GM12878 (cell line): Measurements from ENCODE around the gene CALR. TPM values are rescaled to one million over a fixed set of nuclear protein-coding genes. Genes with fewer than 3 reads are reported as not detected.

ENCODE experiments used
- BRCA1 ChIP-seq: IDR thresholded peaks from 2 replicates; pipeline ENCODE4 v1.6.1; 2011; ENCODE audit warnings: low read depth, low read length, improper control_type of control experiment
- CHD2 ChIP-seq: IDR thresholded peaks from 2 replicates; pipeline ENCODE4 v1.6.1; 2011; ENCODE audit warnings: low read depth, low read length, improper control_type of control experiment, borderline replicate concordance
- CREB1 ChIP-seq: IDR thresholded peaks from 2 replicates; pipeline ENCODE4 v1.6.1; 2012; ENCODE audit warnings: low read depth, mild to moderate bottlenecking, inconsistent platforms
- EED ChIP-seq: sonication (generic); IDR thresholded peaks from 2 replicates; pipeline ENCODE4 v1.6.1; 2016; ENCODE audit warnings: antibody characterized with exemption, low read depth
- HDAC6 ChIP-seq: fragments of 200-600 bp; sonication (generic); IDR thresholded peaks from one replicate; pipeline ENCODE4 v1.8.0; 2017; ENCODE audit warnings: antibody characterized with exemption; ENCODE audit not compliant: unreplicated experiment
- IKZF1 ChIP-seq: fragments of 450-650 bp; conservative IDR thresholded peaks from 2 replicates; pipeline ENCODE4 v1.6.1; 2017; ENCODE audit warnings: antibody characterized with exemption, mild to moderate bottlenecking
- IKZF2 ChIP-seq, 2 experiments: fragments of 450-650 bp; IDR thresholded peaks; 2 replicates each; pipeline ENCODE4 v1.6.1; 2017; ENCODE audit warnings: mild to moderate bottlenecking in 2 of 2, moderate library complexity in 2 of 2
- KAT2A ChIP-seq: conservative IDR thresholded peaks from 2 replicates; pipeline ENCODE4 v1.6.1; 2011; ENCODE audit warnings: low read depth, low read length; ENCODE audit not compliant: control insufficient read depth
- KDM1A ChIP-seq: fragments of 200-600 bp; sonication (generic); IDR thresholded peaks from 2 replicates; pipeline ENCODE4 v1.6.1; 2016; ENCODE audit warnings: borderline replicate concordance
- LARP7 ChIP-seq: fragments of 450-650 bp; IDR thresholded peaks from 2 replicates; pipeline ENCODE4 v1.6.1; 2017; ENCODE audit warnings: mild to moderate bottlenecking
- MTA3 ChIP-seq: IDR thresholded peaks from 2 replicates; pipeline ENCODE4 v1.6.1; 2012; ENCODE audit warnings: low read length, inconsistent platforms, borderline replicate concordance
- NFXL1 ChIP-seq: fragments of 450-650 bp; IDR thresholded peaks from 2 replicates; pipeline ENCODE4 v1.6.1; 2017; ENCODE audit warnings: antibody characterized with exemption, mild to moderate bottlenecking, borderline replicate concordance
- NFYA ChIP-seq: IDR thresholded peaks from 2 replicates; pipeline ENCODE4 v1.6.1; 2011; ENCODE audit warnings: low read depth, mild to moderate bottlenecking, low read length, improper control_type of control experiment, borderline replicate concordance
- PML ChIP-seq: IDR thresholded peaks from 2 replicates; pipeline ENCODE4 v1.6.1; 2012; ENCODE audit warnings: low read length, inconsistent platforms
- POLR2A ChIP-seq: IDR thresholded peaks from 2 replicates; pipeline ENCODE4 v1.6.1; 2011; ENCODE audit warnings: low read depth, mild to moderate bottlenecking, low read length
- RB1 ChIP-seq: fragments of 450-650 bp; formaldehyde crosslinking; IDR thresholded peaks from 2 replicates; pipeline ENCODE4 v1.6.1; 2017; ENCODE audit warnings: mild to moderate bottlenecking, borderline replicate concordance
- RUNX3 ChIP-seq: IDR thresholded peaks from 2 replicates; pipeline ENCODE4 v1.6.1; 2012; ENCODE audit warnings: low read length, inconsistent platforms
- SMAD1 ChIP-seq: fragments of 450-650 bp; IDR thresholded peaks from 2 replicates; pipeline ENCODE4 v1.6.1; 2018; ENCODE audit warnings: mild to moderate bottlenecking, low read depth; ENCODE audit not compliant: partially characterized antibody
- SREBF1 ChIP-seq: IDR thresholded peaks from 2 replicates; pipeline ENCODE4 v1.6.1; 2012; ENCODE audit warnings: mild to moderate bottlenecking, low read length
- SREBF2 ChIP-seq: IDR thresholded peaks from 2 replicates; pipeline ENCODE4 v1.6.1; 2012; ENCODE audit warnings: mild to moderate bottlenecking, low read length
- YBX1 ChIP-seq: fragments of 450-650 bp; IDR thresholded peaks from 2 replicates; pipeline ENCODE4 v1.6.1; 2016; ENCODE audit warnings: antibody characterized with exemption
- ZNF592 ChIP-seq: fragments of 450-650 bp; IDR thresholded peaks from 2 replicates; pipeline ENCODE4 v1.6.1; 2017; ENCODE audit warnings: mild to moderate bottlenecking, moderate library complexity
- ZNF622 ChIP-seq: fragments of 450-650 bp; IDR thresholded peaks from 2 replicates; pipeline ENCODE4 v1.6.1; 2017; ENCODE audit warnings: mild to moderate bottlenecking, inconsistent platforms
- polyA plus RNA-seq, 11 experiments: library from polyadenylated mRNA; depleted of rRNA in 4 of 11; unstranded in 6 of 11; stranded (reverse) in 5 of 11; fragments of >200 nt; fragmentation: Nextera tagmentation in 4 of 11; fragmentation: Illumina TruSeq in 1 of 11; extraction: Ambion mirVana in 4 of 11; extraction: Trizol in 1 of 11; gene quantifications; 1 replicate in 1 of 11; 2 replicates in 10 of 11; pipeline versions ENCODE4 v1.2.1 to v1.2.3, GENCODE V29; 2011 to 2016; ENCODE audit warnings: inconsistent platforms in 2 of 11, missing spikeins in 2 of 11, low read depth in 1 of 11
- total RNA-seq, 4 experiments: library from RNA; depleted of rRNA in 3 of 4; stranded (reverse); fragments of >200 nt in 3 of 4; fragmentation: Illumina TruSeq in 1 of 4; extraction: Trizol in 1 of 4; gene quantifications; 2 replicates each; pipeline versions ENCODE4 v1.2.1 to v1.2.3, GENCODE V29; 2013 to 2021
- TF ChIP-seq, protein P1 (sequence below): fragments of 450-650 bp; IDR thresholded peaks from 2 replicates; pipeline ENCODE4 v1.6.1; 2017; ENCODE audit warnings: borderline replicate concordance
- TF ChIP-seq, protein P2 (sequence below): fragments of 450-650 bp; IDR thresholded peaks from 2 replicates; pipeline ENCODE4 v1.6.1; 2017; ENCODE audit warnings: mild to moderate bottlenecking
- TF ChIP-seq, protein P3 (sequence below): IDR thresholded peaks from 2 replicates; pipeline ENCODE4 v1.6.1; 2012; ENCODE audit warnings: low read depth, low read length, improper control_type of control experiment

Gene CALR
- total and polyA plus RNA-seq, 10 of the 15 experiments (the other 5 are each of a cell fraction or from before 2014, with no cell fraction given) = 202 to 1,451 (median 749) TPM

- TF ChIP-seq RB1 (peak; percentile 49; the same call in 1 of the 2 replicates), IKZF2 (IDR thresholded peaks at IDR 0.05) (no peak), HDAC6 (peak; percentile 58), MTA3 (no peak; the same call in 1 of the 2 replicates), POLR2A (peak; percentile 97), CREB1 (peak; percentile 99), LARP7 (peak; percentile 28; the same call in 1 of the 2 replicates), PML (peak; percentile 89), SREBF2 (no peak), KAT2A (no peak), RUNX3 (peak; percentile 90), EED (no peak; the same call in 1 of the 2 replicates), YBX1 (no peak), NFXL1 (no peak), BRCA1 (peak; percentile 44; the same call in 1 of the 2 replicates), ZNF622 (no peak), SMAD1 (peak; percentile 1), NFYA (no peak), SREBF1 (no peak), CHD2 (peak; percentile 65; the same call in 1 of the 2 replicates), ZNF592 (no peak), KDM1A (no peak), IKZF1 (peak; percentile 99)
- TF ChIP-seq, protein P1, sequence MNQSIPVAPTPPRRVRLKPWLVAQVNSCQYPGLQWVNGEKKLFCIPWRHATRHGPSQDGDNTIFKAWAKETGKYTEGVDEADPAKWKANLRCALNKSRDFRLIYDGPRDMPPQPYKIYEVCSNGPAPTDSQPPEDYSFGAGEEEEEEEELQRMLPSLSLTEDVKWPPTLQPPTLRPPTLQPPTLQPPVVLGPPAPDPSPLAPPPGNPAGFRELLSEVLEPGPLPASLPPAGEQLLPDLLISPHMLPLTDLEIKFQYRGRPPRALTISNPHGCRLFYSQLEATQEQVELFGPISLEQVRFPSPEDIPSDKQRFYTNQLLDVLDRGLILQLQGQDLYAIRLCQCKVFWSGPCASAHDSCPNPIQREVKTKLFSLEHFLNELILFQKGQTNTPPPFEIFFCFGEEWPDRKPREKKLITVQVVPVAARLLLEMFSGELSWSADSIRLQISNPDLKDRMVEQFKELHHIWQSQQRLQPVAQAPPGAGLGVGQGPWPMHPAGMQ = no peak
- TF ChIP-seq, protein P2, sequence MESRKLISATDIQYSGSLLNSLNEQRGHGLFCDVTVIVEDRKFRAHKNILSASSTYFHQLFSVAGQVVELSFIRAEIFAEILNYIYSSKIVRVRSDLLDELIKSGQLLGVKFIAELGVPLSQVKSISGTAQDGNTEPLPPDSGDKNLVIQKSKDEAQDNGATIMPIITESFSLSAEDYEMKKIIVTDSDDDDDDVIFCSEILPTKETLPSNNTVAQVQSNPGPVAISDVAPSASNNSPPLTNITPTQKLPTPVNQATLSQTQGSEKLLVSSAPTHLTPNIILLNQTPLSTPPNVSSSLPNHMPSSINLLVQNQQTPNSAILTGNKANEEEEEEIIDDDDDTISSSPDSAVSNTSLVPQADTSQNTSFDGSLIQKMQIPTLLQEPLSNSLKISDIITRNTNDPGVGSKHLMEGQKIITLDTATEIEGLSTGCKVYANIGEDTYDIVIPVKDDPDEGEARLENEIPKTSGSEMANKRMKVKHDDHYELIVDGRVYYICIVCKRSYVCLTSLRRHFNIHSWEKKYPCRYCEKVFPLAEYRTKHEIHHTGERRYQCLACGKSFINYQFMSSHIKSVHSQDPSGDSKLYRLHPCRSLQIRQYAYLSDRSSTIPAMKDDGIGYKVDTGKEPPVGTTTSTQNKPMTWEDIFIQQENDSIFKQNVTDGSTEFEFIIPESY = no peak
- TF ChIP-seq, protein P3, sequence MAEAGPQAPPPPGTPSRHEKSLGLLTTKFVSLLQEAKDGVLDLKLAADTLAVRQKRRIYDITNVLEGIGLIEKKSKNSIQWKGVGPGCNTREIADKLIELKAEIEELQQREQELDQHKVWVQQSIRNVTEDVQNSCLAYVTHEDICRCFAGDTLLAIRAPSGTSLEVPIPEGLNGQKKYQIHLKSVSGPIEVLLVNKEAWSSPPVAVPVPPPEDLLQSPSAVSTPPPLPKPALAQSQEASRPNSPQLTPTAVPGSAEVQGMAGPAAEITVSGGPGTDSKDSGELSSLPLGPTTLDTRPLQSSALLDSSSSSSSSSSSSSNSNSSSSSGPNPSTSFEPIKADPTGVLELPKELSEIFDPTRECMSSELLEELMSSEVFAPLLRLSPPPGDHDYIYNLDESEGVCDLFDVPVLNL = no peak; the same call in 1 of the 2 replicates
Measured at GRCh38 chr19:12945479-12946091, 7.2 kb downstream of the CALR start, which contains the start of gene RAD23A (continued).
